HG02970 (cell line): ENCODE measurements around the gene MED28.
"Not testable (repeated sequence)": the region's sequence is repeated elsewhere in the genome, so short reads cannot be mapped to it uniquely, and the experiment has no call there.

Experiments
- ATAC-seq: cut with Tn5 transposase; IDR thresholded peaks from one replicate; pipeline ENCODE4 v1.9.1; 2021; ENCODE audit warnings: mild to moderate bottlenecking, moderate library complexity, moderate number of reproducible peaks; ENCODE audit not compliant: unreplicated experiment, low FRiP score

MED28 gene

DNA sequence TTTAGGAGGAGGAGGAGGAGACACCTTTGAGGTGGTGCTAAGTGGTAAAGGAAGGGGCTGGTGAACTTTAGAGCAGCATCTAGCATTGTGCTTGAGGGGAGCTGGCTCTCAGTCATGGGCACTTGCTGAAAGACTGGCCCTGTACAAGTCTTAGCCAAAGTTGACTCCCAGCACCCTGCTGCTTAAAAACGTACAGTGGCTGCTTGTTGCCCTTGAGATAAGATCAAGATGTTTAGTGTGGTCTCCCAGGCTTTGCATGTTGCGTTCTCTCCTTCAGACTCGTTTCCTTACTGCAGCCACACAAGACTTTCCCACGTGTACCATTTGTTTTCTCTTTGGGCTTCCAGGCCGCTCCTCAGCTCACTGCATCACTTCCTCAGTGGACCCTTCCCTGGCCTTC lies 1.8 kb downstream of the MED28 start:
- no peak for ATAC-seq

DNA sequence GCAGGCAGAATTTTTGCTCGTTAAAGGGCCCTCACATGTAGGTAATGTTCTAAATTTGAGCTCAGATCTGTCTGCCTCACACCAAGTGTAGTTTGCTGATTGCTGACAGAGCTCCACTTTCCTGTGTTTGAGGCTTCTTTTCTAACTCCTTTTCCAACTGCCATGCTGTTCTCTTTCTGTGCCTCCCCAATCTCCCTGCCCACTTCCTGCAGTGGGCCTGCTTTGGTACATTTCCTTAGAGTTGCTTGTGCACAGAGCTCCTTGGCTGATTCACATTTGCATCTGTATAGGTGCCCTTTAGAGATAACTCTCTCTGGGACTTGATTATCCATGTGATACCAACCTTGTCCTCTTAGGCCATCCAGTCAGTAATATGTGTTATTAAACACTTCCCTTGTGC lies 4.5 kb downstream of the MED28 start:
- ATAC-seq = no peak

DNA sequence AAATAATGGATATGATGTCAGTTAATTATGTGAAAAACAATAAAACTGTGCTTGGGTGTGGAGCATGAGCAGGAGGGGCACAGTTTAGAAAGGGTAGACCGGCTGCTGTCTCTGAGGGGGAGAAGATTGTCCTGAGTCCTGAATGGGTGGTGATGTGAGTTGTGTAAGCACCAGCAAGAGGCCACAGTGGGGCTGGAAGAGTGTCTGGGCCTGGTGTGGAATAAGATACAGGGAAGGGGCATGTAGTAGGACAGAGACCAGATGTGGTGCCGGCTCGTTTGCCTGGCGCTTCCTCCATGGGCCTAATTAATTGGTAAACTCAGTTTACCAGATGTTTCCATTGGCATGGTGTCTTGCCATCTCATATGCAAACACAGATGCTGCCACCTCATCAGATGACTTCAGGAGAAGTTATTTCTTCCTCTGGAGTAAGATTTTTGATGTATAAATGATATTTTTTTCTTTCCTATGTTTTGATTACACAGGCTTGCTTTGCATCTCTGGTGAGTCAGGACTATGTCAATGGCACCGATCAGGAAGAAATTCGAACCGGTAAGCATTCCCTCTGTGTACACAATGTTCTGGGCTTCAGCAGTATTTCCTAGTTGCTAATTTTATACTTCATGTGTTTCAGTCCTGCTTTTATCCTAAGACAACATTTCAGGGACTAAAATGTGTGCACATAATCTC lies 5.1 kb downstream of the MED28 start:
- ATAC-seq = no peak

DNA sequence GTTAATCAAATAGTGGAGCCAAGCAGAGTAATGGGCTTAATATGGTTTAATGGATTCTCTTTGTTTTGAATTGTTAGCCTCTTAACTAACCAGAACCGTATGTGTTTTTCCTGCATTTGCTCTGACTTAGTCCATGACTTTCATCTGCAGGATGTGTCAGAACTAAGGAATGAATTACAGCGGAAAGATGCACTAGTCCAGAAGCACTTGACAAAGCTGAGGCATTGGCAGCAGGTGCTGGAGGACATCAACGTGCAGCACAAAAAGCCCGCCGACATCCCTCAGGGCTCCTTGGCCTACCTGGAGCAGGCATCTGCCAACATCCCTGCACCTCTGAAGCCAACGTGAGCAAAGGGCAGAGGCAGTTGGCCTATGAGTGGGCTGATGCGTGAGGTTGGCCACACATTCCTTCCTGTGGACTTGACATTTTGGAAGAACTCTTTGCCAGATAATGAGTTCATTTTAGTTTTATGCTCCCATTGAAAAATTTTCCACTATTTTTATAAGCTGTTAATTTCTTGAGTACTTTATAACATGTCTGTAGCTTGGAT lies 9.1 kb downstream of the MED28 start:
- no peak for ATAC-seq

DNA sequence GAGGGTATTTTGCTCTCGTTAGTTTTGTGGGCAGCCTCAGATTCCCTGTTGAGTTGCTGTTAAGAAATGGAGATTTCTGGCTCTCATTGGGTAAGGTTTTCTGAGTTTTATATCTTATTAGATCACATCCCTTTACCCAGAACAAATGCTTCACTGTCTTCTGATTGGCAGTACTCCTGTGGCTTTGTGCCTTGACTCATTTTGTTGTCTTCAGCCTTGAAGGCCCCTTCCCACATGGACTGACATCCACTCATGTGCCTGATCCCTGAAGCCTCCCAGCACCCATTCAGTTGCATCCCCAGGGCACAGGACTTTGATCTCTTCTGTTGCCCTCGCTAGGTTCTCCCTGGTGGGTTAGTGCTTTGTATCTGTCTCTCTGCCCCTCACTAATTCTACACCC lies 10.4 kb downstream of the MED28 start:
- ATAC-seq = no peak

DNA sequence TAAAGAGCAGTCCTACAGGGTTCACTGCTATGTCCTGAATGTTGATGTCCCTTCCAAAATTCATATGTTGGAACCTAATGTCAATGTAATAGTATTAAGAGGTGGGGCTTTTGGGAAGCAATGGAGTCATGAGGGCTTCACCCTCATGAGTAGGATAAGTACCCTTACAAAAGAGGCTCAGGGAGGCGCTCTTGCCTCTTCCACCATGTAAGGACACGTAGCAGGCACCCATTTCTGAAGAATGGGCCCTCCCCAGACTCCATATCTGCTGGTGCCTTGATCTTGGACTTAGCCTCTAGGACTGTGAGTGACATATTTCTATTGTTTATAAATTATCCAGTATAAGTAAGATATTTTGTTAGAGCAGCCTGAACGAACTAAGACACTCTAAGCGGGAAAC lies 15.8 kb downstream of the MED28 start:
- ATAC-seq = no peak

DNA sequence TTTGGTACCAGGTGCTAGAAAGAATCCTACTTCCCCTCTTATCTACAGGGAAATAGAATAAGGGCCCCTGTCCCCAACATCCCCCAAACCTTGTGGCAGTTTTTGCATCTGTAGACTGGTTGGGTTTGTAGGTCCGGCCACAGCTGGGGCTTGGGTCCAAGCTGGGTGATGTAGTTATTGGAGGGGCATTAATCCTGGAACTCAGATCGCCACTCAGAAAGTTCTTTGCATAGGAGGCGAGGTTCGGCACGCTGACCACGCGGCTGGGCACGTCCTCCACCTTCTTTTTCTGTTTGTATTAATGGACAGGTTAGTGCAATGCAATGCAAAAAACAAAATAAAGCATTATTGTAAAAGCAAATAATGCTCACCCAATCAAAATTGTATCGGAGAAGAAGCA lies 19.2 kb downstream of the MED28 start:
- ATAC-seq = no peak

DNA sequence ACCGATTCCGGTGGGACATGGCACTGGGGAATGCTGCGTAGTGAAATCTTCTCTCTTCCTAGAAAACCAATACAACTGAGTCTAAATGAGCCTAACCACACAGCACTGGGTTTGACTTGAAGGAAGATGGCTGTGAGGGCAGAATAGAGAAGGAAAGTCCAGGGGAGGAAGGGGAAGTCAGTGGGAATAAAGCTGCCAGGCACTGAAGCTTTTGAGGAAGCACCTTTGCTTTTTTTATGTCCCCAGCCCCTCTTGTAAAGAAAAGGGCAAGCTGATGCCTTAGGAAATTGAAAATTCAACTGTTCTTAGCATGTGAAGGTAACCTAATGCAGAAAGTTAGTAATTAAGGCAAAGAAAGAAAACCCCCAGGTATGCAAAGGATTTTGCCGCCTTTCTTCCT lies 20.6 kb downstream of the MED28 start:
- ATAC-seq = no peak

DNA sequence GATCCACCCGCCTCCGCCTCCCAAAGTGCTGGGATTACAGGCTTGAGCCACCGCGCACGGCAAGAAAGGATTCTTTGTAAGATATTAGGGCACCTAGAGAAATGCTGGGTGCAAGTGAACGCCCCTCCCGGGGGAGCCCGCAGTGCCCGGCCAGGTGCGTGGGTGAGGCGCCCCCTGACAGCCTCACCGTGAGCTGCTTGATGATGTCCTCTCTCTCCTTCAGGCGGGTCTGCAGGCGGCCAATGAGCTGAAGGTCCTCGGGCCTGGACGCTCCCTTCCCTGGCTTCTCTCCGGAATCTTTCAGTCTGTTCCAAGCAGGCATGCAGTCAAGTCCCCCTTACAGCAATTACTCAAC lies 21.9 kb downstream of the MED28 start:
- ATAC-seq = no peak

DNA sequence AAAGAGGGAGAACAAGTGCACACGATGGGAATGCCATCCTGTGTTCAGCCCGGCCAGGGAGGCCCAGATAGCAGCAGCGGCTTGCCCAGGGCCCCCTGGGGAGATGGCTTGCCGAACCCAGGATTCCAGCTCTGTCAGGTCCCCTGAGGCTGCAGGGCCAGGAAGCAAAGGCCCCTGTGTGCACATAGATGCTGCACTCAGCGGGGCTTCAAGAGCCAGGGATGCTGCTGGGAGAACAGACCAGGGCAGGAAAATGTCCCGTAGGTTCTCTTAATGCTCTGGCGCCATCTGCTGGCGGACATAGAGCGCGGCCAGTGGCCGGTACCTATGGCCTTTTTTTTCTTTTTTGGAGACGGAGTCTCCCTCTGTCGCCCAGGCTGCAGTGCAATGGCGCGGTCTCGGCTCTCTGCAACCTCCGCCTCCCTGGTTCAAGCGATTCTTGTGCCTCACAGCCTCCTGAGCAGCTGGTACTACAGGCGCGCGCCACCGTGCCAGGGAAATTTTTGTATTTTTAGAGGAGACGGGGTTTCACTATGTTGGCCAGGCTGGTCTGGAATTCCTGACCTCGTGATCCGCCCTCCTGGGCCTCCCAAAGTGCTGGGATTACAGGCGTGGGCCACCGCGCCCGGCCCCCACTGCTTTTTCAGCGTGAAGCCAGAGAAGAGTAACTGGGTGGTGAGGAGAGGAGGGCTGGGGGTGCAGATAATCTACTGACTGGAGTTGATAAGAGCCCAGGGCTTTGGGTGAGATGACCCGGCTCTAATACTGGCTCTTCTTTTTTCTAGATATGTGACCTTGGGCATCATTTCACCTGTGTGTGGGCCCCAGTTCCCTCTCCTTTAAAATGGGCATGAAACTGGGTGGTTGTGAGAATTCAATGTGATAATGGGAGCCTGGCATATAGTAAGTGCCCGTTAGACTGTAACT lies 22.5 kb downstream of the MED28 start:
- peak; percentile 69 for ATAC-seq

DNA sequence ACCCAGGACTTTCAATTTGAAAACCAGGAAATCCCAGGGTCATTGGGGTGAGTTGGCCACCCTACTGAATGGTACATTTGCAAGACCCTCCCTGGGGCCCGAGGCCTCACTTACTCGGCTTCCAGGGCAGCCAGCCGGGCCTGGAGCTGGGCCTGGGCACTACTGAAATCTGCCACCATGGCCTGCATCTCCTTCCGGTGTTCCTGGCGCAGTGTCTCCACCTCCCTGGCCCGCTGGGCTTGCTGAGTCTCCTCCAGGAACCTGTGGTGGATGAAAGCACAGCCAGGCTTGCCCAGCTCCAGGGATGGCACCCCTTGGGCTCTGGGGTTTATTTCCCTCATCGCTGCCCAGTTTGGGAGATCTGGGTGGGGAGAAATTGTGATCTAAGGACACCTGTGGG lies 24.7 kb downstream of the MED28 start:
- no peak for ATAC-seq

DNA sequence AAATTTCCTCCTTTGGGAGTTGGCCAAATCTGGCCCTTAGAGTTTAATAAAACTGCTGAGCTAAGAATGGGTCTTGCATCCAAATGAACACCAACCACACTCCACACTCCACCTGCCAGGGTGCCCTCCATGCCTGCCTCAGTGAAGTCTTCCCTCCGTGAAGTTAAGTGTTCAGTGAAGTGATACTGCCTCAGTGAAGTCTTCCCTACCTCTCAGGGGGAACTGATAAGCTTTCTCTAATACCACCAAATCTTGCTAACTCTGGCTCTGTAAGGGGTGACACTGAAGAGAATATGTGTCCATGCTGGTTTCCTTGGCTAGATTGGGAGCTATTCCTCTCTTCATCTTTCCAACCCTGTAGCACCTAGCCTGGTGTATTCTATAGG lies 27.9 kb downstream of the MED28 start:
- ATAC-seq = no peak

DNA sequence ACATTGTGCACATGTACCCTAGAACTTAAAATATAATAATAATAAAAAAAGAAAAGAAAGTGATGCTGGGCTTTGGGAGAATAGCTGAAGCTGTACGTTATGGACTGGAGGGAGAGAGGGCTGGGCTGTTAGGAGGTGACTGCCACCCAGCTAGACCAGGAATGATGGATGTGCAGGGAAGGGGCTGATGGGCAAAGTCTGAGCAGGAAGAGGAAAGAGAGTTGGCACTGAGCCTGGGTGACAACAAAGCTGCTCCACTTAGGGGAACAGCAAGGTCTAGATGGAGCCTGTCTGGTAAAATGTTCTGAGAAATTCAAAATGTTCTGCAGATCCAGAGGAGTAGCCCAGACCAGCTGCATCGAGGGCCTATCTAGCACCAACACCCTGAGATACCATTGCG lies 32.3 kb downstream of the MED28 start:
- no peak for ATAC-seq

DNA sequence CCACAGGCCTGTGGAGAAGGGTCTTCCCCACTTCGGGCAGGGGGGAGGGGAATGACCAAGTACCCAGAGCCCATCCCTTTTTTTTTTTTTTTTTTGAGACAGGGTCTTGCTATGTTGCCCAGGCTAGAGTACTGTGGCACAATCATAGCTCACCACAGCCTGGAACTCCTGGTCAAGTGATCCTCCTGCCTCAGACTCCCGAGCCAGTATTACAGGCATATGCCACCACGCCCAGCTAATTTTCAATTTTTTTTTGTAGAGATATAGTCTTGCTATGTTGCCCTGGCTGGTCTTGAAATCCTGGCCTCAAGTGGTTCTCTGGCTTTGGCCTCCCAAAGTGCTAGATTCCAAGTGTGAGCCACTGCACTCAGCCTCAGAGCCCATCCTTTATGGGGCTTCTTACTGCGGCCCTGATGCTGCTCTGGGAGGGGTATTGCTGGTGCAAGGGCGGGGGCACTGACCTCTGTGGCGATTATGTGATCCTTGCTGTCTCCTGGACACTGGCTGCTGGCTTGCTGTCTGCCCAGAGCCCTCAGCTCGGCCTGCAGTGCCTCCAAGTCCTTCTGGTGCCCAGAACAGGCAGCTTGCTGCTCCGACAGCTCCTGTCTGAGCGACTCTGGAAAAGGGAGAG lies 32.9 kb downstream of the MED28 start:
- no peak for ATAC-seq

DNA sequence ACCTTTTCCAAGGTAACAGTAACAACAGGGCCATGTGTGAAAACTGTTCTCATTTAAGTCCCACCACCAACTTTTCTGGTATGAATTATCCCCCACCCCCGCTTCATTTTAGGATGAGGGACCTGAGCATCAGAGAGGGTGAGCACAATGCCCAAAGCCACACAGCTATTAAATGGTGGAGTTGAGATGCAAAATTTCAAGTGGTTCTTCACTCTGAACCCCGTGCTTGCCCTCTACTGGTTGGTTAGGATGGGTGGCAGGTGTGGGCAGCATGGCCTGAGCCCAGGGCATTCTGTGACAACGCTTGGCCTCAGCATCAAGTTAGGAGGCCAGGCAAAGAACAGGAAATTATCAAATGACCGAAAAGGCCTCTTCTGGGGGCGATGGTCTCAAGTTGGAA lies 33.5 kb downstream of the MED28 start:
- ATAC-seq = no peak

DNA sequence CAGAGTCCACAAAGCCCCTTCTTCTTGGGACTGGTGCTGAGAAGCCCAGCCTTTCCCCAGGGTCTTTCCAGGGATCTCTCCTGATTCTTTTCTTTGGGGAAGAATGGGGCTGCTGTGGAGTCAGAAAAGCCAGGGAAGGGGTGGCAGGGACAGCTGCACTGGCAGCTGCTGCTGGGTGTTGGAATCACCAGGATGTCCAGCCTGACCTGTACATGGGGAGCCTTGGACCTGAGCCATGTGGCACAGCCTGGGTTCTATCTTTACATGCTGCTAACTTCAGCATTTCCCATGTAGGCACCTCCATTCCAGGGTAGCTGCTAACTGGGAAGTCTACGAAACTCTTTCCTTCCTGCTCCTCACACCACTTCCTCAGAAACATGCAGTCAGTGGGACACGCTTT lies 36.0 kb downstream of the MED28 start:
- ATAC-seq = no peak

DNA sequence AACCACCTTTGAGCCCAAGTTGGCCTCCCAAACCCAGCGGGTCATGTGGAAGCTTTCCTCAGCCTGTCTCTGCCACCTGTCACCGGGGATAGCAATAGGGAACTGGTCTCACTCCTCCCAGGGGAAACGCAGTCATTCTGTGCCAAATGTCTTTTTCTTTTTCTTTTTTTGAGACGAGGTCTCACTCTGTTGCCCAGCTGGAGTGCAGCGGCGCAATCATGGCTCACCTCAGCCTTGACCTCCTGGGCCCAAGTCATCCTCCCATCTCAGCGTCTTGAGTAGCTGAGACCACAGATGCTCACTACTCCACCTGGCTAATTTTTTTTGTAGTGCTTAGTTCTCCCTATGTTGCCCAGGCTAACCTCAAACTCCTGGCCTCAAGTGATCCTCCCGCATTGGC lies 40.3 kb downstream of the MED28 start:
- no peak for ATAC-seq

DNA sequence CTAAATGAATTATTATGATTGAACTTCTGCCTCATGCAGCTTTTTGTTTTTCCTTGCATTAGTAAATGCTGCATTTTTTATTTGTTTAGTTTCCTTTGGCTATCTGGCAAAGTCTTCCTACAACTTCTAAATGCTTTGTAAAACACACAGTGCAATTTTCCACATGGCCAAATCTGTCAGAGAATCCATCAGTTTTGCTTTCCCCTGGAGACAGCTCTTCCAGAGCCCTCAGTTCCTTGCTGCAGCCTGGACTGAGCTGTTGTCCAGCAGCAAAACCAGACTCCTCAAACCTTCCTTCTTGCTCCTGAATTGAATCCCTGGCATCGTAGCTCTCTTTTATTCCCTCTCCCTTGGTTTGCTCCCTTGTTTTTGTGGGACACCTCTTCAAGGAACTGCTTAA lies 42.6 kb downstream of the MED28 start:
- no peak for ATAC-seq

DNA sequence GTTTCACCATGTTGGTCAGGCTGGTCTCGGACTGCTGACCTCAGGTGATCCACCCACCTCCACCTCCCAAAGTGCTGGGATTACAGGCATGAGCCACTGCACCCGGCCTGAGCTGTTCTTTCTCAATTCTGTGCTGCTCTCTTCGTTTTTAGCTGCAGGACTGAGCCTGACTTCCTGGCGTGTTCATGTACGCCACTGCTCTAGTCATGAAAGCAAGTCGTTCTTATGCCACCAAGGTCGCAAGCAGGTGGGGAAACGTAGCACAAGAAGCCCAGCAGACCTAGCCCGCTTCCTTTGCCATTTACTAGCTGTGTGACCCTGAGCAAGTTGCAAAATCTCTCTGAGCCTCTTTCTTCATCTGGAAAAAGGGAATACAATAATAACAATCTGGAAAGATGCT lies 43.4 kb downstream of the MED28 start:
- ATAC-seq = no peak

DNA sequence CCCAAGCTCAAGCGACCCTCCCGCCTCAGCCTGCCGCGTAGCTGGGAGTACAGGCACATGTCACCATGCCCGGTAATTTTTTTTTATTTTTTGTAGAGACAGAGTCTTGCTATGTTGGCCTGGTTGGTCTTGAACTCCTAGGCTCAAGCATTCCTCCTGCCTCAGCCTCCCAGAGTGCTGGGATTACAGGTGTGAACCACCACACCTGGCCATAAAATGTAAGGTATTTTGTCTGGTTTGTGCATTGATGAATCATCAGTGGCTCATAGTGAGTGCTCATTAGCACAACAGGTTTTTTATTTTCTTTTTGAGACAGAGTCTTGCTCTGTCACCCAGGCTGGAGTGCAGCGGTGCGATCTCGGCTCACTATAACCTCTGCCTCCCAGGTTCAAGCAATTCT lies 44.8 kb downstream of the MED28 start:
- not testable (repeated sequence) for ATAC-seq

DNA sequence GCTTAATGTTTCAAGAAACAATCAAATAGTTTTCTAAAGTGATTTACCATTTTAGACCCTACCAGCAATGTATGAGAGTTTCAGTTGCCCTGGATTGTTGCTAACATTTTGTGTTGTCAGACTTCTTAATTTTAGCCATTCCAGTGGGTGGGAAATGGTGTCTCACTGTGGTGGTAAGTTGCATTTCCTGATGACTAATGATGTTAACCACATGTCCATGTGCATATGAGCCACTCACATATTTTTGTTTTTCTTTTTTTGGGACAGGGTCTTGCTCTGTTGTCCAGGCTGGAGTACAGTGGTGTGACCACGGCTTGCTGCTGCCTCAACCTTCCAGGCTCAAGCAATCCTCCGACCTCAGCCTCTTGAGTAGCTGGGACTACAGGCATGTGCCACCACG lies 48.3 kb downstream of the MED28 start:
- no peak for ATAC-seq
